HL-60 (cell line): Measurements from ENCODE around the gene CWC25.
"Not testable (repeated sequence)": the region's sequence is repeated elsewhere in the genome, so short reads cannot be mapped to it uniquely, and the experiment has no call there.

Source experiments
- DNase-seq, 2 experiments: peaks; one replicate each; pipeline ENCODE4 v3.0.0-alpha.2; 2010 to 2020; ENCODE audit warnings: low read depth in 1 of 2, low spot score in 1 of 2
- H3K27ac ChIP-seq: fragments of 250-450 bp; sonication (Bioruptor Pico); replicated peaks from 2 replicates; pipeline ENCODE4 v1.5.1; 2020; ENCODE audit warnings: mild to moderate bottlenecking, moderate library complexity
- H3K27me3 ChIP-seq: fragments of 250-450 bp; sonication (Bioruptor Pico); 2 replicates; pipeline ENCODE4 v1.5.1; 2021; ENCODE audit warnings: mild to moderate bottlenecking, moderate library complexity; ENCODE audit not compliant: insufficient read depth, poor library complexity, severe bottlenecking
- H3K4me3 ChIP-seq: replicated peaks from 2 replicates; pipeline ENCODE4 v1.5.1; 2011; ENCODE audit warnings: mild to moderate bottlenecking, control low read depth, low read length; ENCODE audit not compliant: insufficient read depth
- CTCF ChIP-seq: IDR thresholded peaks from one replicate; pipeline ENCODE4 v1.5.1; 2011; ENCODE audit warnings: low read length, control low read depth, inconsistent platforms; ENCODE audit not compliant: insufficient read depth
- GABPA ChIP-seq: IDR thresholded peaks from 2 replicates; pipeline ENCODE4 v1.6.1; 2012; ENCODE audit warnings: low read depth
- POLR2AphosphoS5 ChIP-seq: IDR thresholded peaks from 2 replicates; pipeline ENCODE4 v1.6.1; 2012; ENCODE audit warnings: low read depth
- REST ChIP-seq: IDR thresholded peaks from 2 replicates; pipeline ENCODE4 v1.6.1; 2012; ENCODE audit warnings: low read depth; ENCODE audit not compliant: insufficient replicate concordance
- SPI1 ChIP-seq: IDR thresholded peaks from 2 replicates; pipeline ENCODE4 v1.6.1; 2012; ENCODE audit warnings: low read depth, mild to moderate bottlenecking, borderline replicate concordance

CWC25 gene

GRCh38 chr17:38791162-38791561, 34.0 kb downstream of the CWC25 start:
- DNase-seq, result no peak
- no peak overlapping the region for H3K27ac ChIP-seq
- H3K4me3 ChIP-seq, result no peak overlapping the region
- TF ChIP-seq POLR2AphosphoS5 (no peak), CTCF (no peak), GABPA (no peak), SPI1 (no peak), REST (no peak)
- H3K27me3 ChIP-seq, result no peaks in the 10 kb centered on the region

- not testable (repeated sequence) for DNase-seq, H3K4me3 ChIP-seq, H3K27ac ChIP-seq, H3K27me3 ChIP-seq
These were observed 34.9 kb downstream of the CWC25 start for GRCh38 chr17:38790148-38790707.

GRCh38 chr17:38789185-38789584, 35.9 kb downstream of the CWC25 start:
- no peak for DNase-seq
- Histone ChIP-seq H3K27me3 (no peaks in the 10 kb centered on the region), H3K27ac (no peak overlapping the region), H3K4me3 (no peak overlapping the region)
- TF ChIP-seq REST, result no peak
- no peak for TF ChIP-seq POLR2AphosphoS5
- TF ChIP-seq SPI1, result no peak
- TF ChIP-seq GABPA, result no peak
- no peak for TF ChIP-seq CTCF

GRCh38 chr17:38787999-38788398, 37.1 kb downstream of the CWC25 start:
- H3K27me3 ChIP-seq, DNase-seq, H3K27ac ChIP-seq, H3K4me3 ChIP-seq: not testable (repeated sequence)

GRCh38 chr17:38786372-38786771, 38.7 kb downstream of the CWC25 start:
- no peaks in the 10 kb centered on the region for H3K27me3 ChIP-seq
- TF ChIP-seq REST (no peak), GABPA (no peak), POLR2AphosphoS5 (no peak), SPI1 (0 out of 2 replicates have a peak, but pooled peaks have one; percentile 6), CTCF (no peak)
- DNase-seq, result no peak
- H3K4me3 ChIP-seq, result no peak overlapping the region
- H3K27ac ChIP-seq, result no peak overlapping the region
